Activated CD4-positive, alpha-beta T cell treated with anti-CD3 and anti-CD28 coated beads, Interleukin-2, amount 50 U/mL, for 1 hour (primary cell): ENCODE results near the gene IFNLR1.
"Not testable (repeated sequence)": the region's sequence is repeated elsewhere in the genome, so short reads cannot be mapped to it uniquely, and the experiment has no call there.

ENCODE experiments used
- DNase-seq: peaks from one replicate; pipeline ENCODE4 v3.0.0-alpha.2; 2020

Gene IFNLR1

GRCh38 chr1:24186993-24187790, at the start of gene IFNLR1:
IFNLR1 (minus strand) TSS chr1:24187289; CDS start chr1:24187248, 41 bp downstream.
- peak; percentile 55 for DNase-seq

- DNase-seq: no peak
Observed at GRCh38 chr1:24235921-24236788, 49.1 kb upstream of the IFNLR1 start.

DNA sequence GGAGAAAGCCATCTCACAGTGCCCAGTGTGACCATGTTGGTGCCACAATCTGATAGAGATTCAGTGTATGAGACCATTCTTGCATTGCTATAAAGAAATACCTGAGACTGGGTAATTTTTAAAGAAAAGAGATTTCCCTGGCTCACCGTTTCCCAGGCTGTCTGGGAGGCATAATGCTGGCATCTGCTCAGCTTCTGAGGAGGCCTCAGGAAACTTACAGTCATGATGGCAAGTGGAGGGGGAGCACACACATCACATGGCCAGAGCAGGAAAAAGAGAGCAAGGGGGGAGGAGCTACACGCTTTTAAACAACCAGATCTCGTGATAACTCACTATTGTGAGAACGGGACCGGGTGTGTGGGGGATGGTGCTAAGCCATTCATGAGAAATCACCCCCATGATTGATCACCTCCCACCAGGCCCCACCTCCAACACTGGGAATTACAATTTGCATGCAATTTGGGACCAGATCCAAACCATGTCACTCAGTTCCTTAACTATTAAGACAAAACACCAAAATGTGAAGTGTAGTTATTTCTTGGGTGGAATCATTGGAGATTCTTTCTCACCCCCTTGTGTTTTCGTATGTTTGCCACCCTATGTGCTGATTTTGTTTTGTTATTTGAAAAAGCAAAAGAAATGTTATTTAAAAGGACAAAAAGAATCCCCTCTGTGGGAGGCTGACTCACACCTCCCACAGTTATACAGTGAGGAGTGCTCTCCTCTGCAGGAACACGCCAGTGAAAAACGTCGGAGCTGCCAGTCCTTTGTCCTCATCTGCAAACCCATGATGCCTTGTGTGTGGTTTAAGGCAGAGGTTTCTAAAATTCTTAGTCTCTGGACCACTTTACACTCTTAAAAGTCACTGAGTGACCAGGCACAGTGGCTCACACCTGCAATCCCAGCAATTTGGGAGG, 46.9 kb upstream of the IFNLR1 start:
- no peak for DNase-seq

DNA sequence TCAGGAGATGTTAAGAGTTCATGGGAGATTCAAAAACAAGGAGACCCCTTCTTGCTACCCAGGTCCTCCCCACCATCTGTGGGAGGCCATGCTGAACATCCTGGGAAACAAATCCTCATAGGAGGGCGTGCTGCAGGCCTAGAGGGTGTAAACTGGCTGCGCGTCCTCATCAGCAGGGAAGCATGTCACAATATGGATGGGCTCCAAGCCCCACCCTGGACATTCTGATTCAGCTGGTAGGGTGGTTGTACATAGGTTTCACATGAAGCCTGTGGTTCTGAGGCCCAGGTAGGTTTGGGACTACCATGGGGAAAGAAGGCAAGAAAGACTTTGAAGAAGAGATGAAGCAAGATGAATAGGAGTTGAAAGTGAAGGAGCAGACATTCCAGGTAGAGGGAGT, 44.6 kb upstream of the IFNLR1 start:
- no peak for DNase-seq

DNA sequence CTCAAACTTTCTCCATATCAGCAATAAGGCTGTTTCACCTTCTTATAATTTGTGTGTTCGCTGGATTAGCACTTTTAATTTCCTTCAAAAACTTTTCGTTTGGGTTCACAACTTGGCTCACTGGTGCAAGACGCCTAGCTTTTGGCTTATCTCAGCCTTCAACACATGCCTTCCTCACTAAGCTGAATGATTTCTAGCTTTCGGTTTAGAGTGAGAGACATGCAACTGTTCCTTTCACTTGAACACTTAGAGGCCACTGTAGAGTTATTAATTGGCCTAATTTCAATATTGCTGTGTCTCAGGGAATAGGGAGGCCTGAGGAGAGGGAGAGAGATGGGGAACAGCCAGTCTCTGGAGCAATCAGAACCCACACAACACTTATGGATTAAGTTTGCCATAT, 41.2 kb upstream of the IFNLR1 start:
- no peak for DNase-seq

- no peak for DNase-seq
Observed at GRCh38 chr1:24226749-24227148, 39.7 kb upstream of the IFNLR1 start.

DNA sequence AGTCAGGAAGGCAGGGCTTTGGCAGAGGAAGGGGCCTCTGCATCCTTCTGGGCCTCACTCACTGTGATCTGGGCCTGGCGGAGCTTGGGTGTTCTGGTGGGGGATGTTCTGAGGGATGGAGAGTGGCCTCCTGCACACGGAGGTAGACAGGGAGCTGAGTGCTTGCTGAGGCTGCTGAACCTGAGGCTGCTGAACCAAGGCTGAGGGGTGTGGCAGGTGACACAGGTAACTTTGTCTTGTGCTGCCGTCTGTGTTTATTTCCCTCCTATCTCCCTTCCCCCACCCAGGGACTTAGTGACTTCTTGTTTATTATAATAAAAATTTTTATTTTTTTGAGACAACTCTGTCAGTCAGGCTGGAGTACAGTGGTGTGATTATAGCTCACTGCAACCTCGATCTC, 37.7 kb upstream of the IFNLR1 start:
- DNase-seq: no peak

DNA sequence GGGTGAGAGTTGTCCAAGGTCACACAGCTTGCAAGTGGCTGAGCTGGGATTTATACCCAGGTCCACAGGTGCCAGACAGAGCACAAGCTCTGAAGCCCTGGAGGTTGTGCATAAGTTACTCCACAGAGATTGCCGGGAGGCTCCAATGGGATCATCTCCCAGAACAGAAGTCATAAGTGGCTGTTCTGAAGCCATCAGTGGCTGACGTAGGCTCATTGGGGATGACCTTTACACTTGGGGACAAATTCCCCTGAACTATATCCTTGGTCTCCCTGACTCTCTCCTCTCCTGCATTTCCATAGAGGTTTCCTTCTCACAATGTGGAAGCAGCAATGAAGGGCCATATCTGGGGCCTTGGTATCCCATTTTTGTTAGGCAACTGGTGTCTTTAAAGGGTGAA, 37.0 kb upstream of the IFNLR1 start:
- DNase-seq: no peak

- DNase-seq: no peak
Observed at GRCh38 chr1:24222793-24223192, 35.7 kb upstream of the IFNLR1 start.

GRCh38 chr1:24222008-24222605, 35.0 kb upstream of the IFNLR1 start:
- DNase-seq: no peak

- DNase-seq: no peak
Observed at GRCh38 chr1:24221246-24221645, 34.2 kb upstream of the IFNLR1 start.

DNA sequence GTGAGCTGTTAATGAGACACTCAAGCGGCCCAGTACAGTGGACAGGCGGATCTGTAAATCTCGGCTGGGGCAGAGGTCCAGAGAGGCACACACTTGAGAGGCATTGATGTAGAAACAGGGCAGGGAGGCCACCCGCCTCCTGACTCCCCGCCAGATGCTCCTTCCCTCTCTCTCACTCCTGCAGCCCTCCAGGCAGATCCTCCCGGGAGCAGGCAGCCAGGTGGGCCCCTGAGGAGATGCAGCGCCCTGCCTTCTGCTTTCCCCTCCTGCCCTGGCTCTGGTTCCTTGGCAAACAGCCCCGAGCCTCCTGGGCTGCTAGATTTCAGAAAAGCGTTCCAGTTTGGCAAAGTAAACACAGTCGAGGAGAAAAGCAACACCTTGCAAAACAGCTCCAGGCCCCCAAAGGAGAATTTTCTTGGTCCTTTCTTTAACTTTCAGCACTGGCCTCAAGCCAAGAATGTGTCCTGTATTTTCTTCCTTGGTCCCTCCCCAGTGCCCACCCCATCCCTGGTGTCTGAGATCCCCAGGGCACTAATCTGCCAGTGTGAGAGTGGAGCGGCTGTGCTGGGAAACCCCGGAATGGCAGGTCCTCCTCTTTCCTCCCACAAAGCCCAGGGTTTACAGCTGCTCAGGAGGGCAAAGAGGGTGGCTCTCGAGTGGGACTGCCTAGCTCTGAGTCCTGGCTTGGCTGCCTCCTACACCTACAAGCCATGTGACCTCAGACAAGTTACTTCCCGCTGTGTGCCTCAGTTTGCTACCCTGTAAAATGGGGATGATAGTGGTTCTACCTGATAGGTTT, 29.4 kb upstream of the IFNLR1 start:
- no peak for DNase-seq

- DNase-seq: no peak
Observed at GRCh38 chr1:24215226-24215814, 28.2 kb upstream of the IFNLR1 start.

- no peak for DNase-seq
Observed at GRCh38 chr1:24212376-24212775, 25.3 kb upstream of the IFNLR1 start.

DNA sequence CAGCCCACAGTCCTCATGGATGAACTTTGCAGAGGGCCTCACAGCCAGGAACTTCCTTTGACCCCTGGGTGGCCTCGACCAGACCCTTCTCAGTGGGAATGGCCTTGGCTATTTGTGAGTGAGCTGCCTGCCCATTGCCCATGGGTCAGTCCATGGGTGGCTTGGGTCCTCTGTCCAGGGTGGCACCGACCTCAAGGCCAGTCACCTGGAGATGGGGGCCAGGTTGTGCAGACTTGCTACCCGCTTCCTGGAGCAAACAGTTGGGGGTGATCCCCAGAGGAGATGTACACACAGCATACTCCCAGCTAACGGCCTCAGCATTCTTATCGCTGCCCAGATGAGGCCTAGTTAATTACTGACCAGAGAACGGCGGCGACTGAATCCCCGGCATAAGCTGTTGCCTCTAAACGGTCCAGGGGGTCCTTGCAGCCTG, 23.1 kb upstream of the IFNLR1 start:
- no peak for DNase-seq

GRCh38 chr1:24209097-24209496, 22.0 kb upstream of the IFNLR1 start:
- DNase-seq: no peak

GRCh38 chr1:24207709-24208108, 20.6 kb upstream of the IFNLR1 start:
- DNase-seq: no peak

- DNase-seq: not testable (repeated sequence)
Observed at GRCh38 chr1:24207395-24207687, 20.3 kb upstream of the IFNLR1 start.

DNA sequence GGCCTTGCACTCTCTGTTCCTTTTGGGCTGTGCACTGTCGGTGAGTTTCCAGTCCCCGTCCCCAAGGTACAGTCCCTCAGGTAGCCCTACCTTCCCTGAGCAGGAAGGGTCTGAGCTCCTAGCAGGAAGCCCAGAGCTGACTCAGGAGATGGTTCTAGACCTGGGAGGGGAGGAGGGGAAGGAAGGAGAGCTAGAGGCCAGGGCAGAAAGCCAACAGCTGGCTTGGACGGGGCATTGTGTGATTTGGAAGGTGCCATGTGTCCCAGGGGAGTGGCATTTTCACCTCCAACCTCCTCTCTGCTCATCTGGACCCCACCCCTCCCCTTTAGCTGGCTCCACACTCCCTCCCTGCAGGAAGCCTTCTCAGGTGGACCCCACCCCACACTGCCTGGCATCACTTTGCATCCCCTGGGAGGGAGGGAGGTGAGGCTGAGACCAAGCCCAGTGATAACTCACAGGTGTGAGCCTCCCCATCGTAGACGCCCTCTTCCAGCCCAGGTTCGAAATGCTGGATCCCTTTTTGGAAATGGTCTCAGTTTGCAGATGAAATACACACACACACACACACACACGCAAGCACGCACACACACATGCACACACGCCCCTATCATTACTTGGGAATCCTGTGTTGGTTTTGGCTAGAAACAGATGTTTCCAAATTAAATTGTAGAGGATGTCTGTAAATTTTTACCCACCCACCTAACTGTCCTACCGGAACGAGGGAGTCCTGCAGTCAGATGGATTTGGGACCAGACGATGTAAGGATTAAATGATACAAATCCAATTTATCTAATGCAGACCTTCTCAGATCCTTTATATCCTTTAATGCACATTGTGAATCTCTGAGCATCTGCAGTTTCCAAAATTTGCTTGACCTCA, 19.7 kb upstream of the IFNLR1 start:
- DNase-seq: no peak

- DNase-seq: no peak
Observed at GRCh38 chr1:24206083-24206464, 19.0 kb upstream of the IFNLR1 start.
